HG02840 (cell line): ENCODE measurements around the gene BTBD16.

Source experiments
- ATAC-seq: cut with Tn5 transposase; IDR thresholded peaks from one replicate; pipeline ENCODE4 v1.9.1; 2021; ENCODE audit warnings: mild to moderate bottlenecking, moderate library complexity, moderate number of reproducible peaks; ENCODE audit not compliant: unreplicated experiment, low FRiP score

The BTBD16 gene

DNA sequence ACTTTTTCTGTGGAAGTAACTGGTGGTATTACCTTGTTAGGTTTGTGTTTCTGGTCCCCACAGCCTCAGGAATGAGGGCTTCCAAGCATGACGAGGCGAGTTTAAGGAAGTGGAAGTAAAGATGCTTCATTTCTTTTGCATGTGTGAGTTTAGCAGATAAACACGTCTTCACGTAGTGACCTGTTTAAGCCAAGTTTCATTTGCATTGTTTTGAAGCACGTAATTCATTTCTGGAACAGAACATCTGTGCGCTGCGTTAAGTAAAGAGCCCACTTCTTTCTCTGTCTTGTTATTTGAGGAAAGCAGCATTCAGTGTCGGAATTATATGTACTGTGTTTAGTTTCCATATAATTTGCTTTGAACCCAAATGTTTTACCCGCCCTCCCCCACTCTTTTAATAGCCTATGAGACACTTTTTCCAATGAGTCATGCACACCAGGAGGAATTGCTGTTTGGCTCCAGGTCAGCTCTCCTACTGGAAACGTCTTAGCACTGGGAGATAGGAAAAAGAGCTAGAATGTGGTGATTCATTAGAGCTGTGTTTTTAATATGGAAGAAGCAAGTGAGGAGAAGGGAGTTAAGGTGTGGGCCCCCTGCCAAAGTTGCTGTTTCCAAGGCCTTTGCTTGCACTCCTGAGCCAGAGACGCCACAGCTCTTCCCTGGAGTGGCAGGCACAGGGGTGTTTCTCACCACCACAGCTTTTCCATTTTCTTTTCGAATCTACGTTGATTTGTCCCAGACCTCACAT, 36.7 kb downstream of the BTBD16 start:
- no peak for ATAC-seq

GRCh38 chr10:122308417-122309141, 37.5 kb downstream of the BTBD16 start:
- no peak for ATAC-seq

- no peak for ATAC-seq
Measured at GRCh38 chr10:122310311-122311050, 39.4 kb downstream of the BTBD16 start.

DNA sequence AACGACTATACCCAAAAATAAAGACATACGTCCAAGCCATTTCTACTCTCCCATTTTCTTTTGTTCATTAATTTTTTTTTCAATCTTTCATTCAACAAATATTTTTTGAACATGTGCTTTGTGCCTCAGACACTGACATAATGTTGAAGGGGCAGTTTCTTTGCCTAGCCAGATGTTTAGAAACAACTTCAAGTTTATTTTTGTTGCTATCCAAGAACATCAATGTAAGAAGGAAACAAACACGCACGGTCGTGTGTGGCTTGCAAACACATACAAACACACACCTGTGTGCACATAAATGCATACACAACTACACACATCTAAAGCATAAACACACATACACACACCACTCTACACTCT, 39.9 kb downstream of the BTBD16 start:
- ATAC-seq = no peak

DNA sequence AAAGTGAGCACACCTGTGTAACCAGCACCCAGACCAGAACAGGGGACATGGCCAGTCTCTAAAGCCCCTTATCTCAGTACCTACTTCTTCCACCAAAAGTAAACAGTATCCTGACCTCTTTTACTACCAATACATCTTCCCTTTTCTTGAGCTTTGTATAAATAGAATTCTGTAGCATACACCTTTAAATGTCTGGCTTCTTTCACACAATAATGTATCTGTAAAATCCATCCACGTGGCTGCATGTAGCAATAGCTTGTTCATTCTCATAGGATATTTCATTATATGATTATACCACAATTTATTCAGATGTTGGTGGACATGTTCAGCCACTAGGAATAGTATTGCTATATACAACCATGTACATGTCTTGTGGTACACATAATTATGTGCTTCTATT, 40.6 kb downstream of the BTBD16 start:
- no peak for ATAC-seq

GRCh38 chr10:122316224-122316884, 45.3 kb downstream of the BTBD16 start:
- ATAC-seq = no peak

DNA sequence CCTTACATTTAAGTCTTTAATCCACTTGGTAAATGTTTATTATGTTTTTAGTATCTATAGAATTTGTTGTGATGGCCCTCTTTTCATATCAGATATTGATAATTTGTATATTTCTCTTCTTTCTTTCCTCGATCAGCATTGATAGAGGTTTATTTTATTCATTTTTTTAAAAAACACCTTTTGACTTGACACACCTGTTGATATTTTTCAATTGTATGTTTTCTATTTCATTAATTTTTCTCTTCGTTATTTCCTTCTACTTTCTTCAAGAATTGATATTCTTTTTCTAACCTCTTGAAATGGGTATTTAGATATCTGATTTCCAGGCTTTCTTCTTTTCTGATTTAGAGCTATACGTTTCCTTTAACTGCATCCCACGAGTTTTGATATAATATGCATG, 50.9 kb downstream of the BTBD16 start:
- ATAC-seq = no peak

GRCh38 chr10:122323189-122323588, 52.1 kb downstream of the BTBD16 start:
- ATAC-seq = no peak

DNA sequence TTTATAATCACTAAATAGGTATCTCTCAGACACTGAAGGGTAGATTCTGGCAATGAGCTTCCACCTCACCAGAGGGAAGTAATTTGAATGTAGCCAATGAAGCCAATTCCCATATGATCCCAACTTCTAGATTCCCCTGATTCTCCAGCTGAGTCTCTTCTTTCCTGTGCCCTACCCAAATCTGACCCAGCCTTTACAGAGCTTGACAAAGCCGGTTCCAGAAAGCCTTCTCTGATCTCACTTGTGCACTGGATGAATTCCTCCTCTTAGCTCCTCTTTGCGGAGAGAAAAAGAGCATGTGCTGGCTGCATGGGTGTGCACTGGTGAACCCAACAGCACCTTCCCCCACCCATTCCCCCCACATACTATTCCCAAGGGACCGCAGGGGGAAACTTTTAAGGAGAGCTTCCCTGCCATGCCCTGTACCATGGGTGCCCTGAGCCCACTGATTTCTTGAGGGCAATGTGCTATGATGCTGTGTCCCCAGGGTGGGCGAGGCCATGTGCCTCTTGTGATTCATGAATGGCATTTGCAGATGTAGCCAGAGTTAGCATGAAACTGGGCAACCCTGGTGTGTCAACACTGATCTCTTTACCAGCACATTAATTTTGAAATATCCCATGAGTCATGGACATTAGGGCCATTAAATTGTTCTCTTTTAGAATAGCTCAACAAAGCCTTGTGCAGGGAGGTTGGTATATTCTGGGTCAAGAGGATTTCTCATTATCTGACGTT, 53.0 kb downstream of the BTBD16 start:
- ATAC-seq = no peak

- ATAC-seq = no peak
Measured at GRCh38 chr10:122325235-122325634, 54.1 kb downstream of the BTBD16 start.

DNA sequence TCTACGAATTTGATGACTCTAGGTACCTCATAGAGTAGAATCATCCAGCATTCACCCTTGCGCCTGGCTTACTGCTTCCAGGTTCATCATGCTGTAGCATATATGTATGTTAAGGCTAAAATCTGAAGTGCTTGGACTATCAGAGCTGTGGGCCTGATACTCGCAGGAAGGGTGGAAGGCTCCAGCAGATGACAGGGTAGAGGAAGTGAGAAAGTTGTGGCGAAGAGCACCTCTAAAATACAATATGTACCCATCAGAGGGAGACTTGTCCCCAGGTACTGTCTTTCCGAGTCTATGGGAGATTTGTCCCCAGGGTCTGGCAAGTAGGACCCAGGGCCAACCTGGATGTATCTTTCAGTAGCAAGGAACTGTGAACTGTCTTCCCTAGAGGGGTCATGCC, 55.3 kb downstream of the BTBD16 start:
- ATAC-seq = no peak

GRCh38 chr10:122326806-122327205, 55.7 kb downstream of the BTBD16 start:
- no peak for ATAC-seq

- no peak for ATAC-seq
Measured at GRCh38 chr10:122327237-122328206, 56.4 kb downstream of the BTBD16 start.

DNA sequence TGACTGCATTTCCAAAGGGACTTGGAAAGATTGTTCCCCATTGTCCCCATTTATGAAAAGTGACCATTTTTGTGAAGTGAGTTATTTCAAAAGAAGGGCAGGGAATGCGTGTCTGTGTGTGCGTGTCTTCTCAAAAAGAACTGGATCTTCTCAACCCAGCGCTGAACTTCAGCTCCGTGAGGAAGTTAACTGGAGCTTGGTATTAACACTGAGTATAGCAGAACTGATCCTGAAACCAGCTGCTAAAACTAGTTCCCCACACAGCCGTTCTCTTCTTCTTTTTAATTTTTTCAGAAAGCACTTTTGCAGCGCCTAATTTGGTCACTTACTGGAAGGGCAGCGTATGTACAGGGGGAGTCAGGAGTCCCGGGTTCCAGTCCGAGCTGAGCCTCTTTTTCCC, 57.6 kb downstream of the BTBD16 start:
- no peak for ATAC-seq

DNA sequence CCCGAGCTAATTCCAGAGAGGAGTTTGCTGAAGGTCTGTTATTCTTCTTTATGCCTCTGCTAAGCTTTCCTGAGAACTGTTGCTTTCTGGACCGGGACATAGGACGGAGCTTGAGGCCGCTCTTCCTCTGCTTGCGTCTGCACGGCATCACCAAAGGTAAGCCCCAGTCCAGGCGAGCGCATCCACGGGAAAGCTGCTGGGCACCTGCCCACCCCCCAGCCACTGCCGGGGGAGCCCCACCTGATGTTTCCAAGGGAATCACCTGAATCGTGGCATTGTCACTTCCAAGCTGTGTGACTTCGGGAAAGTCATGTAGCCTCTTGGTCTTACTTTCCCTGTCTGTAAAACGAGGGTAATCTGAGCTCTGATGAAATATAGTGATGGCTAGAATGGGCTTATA, 58.3 kb downstream of the BTBD16 start:
- ATAC-seq = no peak

GRCh38 chr10:122331100-122331499, 60.0 kb downstream of the BTBD16 start:
- ATAC-seq = no peak

- no peak for ATAC-seq
Measured at GRCh38 chr10:122331615-122332446, 60.7 kb downstream of the BTBD16 start.

DNA sequence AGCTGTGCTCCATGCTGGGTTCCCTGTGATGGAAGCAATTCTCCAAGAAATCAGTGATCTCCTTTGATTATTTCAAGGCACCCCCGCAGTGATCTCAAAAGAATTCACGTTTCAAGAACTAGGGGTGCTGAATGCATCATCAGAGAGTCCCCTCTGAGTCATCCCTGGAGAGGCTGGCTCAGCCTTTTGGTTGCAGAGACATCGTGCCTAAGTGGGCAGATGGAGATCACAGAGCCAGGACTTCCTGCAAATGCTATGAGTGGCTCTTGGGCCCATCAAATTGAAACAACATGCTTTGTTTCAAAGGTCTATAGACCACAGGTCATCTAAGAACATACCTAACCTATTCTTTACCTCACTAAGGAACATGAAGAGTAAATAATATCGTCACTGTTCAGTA, 61.9 kb downstream of the BTBD16 start:
- no peak for ATAC-seq
